ENCODE data around the gene MTMR12. TPM values are rescaled to one million over a fixed set of nuclear protein-coding genes. Genes with fewer than 3 reads are reported as not detected.

The MTMR12 gene
- total RNA-seq, 1 experiment from 2014 or later = 16.0 TPM

DNA sequence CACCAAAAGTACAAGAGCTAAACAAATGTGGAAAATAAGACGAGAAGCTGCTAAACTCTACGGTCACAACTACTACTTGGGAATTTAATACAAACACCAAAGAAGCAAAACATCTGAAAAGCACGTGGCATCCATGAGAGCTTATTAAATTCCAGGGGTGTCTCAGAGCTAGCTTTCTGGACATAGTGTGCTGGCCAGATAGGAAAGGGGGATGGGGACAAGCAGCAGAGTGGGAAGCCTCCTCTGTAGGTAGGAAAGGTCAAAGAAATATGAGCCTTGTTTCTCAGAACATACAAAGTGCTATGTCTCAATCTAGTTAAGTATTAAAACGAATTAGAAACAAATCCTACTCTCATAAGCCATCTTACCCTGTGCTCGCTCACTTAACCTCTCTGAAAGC is 87.3 kb downstream of the MTMR12 start:
- TF ChIP-seq EZH2phosphoT487 (IDR thresholded peaks at IDR 0.05; ENCODE audit: borderline replicate concordance, low read length) (no peak), EZH2 (IDR thresholded peaks at IDR 0.05; ENCODE audit: low read length, unreplicated experiment) (no peak)
- TF ChIP-seq, protein P1, sequence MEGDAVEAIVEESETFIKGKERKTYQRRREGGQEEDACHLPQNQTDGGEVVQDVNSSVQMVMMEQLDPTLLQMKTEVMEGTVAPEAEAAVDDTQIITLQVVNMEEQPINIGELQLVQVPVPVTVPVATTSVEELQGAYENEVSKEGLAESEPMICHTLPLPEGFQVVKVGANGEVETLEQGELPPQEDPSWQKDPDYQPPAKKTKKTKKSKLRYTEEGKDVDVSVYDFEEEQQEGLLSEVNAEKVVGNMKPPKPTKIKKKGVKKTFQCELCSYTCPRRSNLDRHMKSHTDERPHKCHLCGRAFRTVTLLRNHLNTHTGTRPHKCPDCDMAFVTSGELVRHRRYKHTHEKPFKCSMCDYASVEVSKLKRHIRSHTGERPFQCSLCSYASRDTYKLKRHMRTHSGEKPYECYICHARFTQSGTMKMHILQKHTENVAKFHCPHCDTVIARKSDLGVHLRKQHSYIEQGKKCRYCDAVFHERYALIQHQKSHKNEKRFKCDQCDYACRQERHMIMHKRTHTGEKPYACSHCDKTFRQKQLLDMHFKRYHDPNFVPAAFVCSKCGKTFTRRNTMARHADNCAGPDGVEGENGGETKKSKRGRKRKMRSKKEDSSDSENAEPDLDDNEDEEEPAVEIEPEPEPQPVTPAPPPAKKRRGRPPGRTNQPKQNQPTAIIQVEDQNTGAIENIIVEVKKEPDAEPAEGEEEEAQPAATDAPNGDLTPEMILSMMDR (conservative IDR thresholded peaks at IDR 0.05; ENCODE audit: low read depth, low read length) = no peak
- DNase-seq (no peak), ATAC-seq (no peak)
- Histone ChIP-seq H3K4me2 (ENCODE audit: low read length) (no peak overlapping the region), H2AFZ (ENCODE audit: low read length) (no peak overlapping the region), H3K4me1 (ENCODE audit: insufficient read depth, low read length) (no peaks in the 10 kb centered on the region), H3K36me3 (ENCODE audit: low read depth, low read length) (peaks cover 3% of the 10 kb centered on the region; the same call in 1 of the 2 replicates), H3K27me3 (ENCODE audit: low read length) (no peaks in the 10 kb centered on the region), H3K27ac (ENCODE audit: low read length) (no peak overlapping the region), H3K9me3 (ENCODE audit: low read length) (no peaks in the 10 kb centered on the region), H3K79me2 (ENCODE audit: low read length) (no peaks in the 10 kb centered on the region), H3K4me3 (ENCODE audit: low read length) (no peak overlapping the region), H3K9me2 (replicated peaks; ENCODE audit: low read length) (no peaks in the 10 kb centered on the region), H3F3A (ENCODE audit: low read length, unreplicated experiment) (no peaks in the 10 kb centered on the region), H4K20me1 (ENCODE audit: low read length) (no peaks in the 10 kb centered on the region), H3K9ac (ENCODE audit: low read length) (no peak overlapping the region)
- POLR2A ChIA-PET (ENCODE audit: unreplicated experiment) = no interaction called here
- intact Hi-C loops (cut with micrococcal nuclease) = no loop called here
- BruUV-seq (replicated peaks) = no TSS peak
- CTCF ChIA-PET = no interaction called here

DNA sequence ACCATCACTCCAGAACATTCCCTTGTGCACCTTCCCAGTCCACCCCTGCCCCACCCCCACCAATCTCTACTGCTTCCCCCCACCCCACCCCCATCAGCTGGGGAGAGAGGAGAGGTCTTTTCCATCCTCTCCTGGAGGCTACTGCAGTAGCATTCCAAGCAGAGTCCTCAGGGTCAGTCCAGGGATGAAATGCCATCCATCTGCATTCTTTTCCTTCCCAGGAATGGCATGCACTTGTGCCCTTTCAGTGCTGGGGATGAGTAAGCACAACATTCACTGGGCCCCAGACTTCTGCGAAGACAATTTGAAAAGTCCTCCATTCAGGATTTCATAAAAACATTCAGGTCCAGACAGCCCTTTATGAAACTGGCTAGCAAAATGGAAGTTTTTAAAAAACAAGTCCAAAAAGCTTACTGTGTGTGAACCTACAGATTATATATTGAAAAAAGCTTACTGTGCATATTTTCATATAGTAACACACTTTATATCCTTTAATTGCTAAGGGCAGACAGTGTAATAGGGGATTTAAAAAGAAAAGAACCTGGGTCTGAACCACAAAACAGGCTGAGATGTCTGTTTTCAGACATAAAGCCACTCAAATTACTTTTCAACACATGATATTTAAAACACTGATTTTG is 88.6 kb downstream of the MTMR12 start:
- no peak overlapping the region for H3K27ac ChIP-seq (ENCODE audit: low read length)
- H2AFZ ChIP-seq (ENCODE audit: low read length) = no peak overlapping the region
- POLR2A ChIA-PET (ENCODE audit: unreplicated experiment) = no interaction called here
- no TSS peak for BruUV-seq (replicated peaks)
- intact Hi-C loops (cut with micrococcal nuclease) = no loop called here
- TF ChIP-seq EZH2 (IDR thresholded peaks at IDR 0.05; ENCODE audit: low read length, unreplicated experiment) (no peak), EZH2phosphoT487 (IDR thresholded peaks at IDR 0.05; ENCODE audit: borderline replicate concordance, low read length) (no peak)
- TF ChIP-seq, protein P1 (conservative IDR thresholded peaks at IDR 0.05; ENCODE audit: low read depth, low read length) = no peak
- no peak overlapping the region for H3K4me3 ChIP-seq (ENCODE audit: low read length)
- H3K79me2 ChIP-seq (ENCODE audit: low read length) = no peaks in the 10 kb centered on the region
- H3F3A ChIP-seq (ENCODE audit: low read length, unreplicated experiment) = no peaks in the 10 kb centered on the region
- CTCF ChIA-PET = no interaction called here
- no peaks in the 10 kb centered on the region for H3K9me3 ChIP-seq (ENCODE audit: low read length)
- DNase-seq (peak; percentile 58), ATAC-seq (peak; percentile 49)
- no peaks in the 10 kb centered on the region for H3K4me1 ChIP-seq (ENCODE audit: insufficient read depth, low read length)
- H3K36me3 ChIP-seq (ENCODE audit: low read depth, low read length) = no peaks in the 10 kb centered on the region; the same call in 1 of the 2 replicates
- H3K4me2 ChIP-seq (ENCODE audit: low read length) = no peak overlapping the region
- no peak overlapping the region for H3K9ac ChIP-seq (ENCODE audit: low read length)
- H4K20me1 ChIP-seq (ENCODE audit: low read length) = no peaks in the 10 kb centered on the region
- no peaks in the 10 kb centered on the region for H3K9me2 ChIP-seq (replicated peaks; ENCODE audit: low read length)
- H3K27me3 ChIP-seq (ENCODE audit: low read length) = no peaks in the 10 kb centered on the region

DNA sequence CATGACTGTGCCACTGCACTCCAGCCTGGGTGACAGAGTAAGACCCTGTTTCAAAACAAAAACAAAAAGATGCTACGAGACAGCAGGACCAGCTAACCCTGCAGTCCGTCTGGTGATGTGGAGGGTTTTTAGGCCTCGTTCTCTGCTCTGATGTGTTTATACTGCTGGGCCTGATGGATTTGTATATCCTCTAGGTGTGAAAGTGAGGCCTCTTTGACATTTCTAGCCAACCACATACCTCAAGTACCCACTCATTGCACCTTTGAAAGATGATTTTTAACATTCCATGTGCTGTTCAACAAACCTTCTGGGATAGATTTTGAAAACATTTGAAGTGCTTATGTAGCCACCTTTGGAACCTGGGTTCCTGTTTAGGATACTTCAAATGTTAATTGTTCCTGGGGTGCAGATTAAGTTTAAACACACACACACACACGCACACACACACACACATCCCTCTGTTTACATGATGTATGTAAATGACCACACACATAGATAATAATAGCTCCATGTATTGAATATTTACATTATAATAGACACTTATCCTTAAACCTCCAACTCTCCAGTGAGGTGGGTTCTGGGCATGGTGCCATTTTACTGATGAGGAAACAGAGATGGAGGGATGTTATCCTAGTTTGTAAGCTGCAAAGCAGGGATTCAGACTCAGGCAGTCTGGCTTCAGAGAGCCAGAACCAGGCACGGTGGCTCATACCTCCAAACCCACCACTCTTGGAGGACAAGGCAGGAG is 89.8 kb downstream of the MTMR12 start:
- BruUV-seq (replicated peaks) = no TSS peak
- H3K9me2 ChIP-seq (replicated peaks; ENCODE audit: low read length) = no peaks in the 10 kb centered on the region
- H3K27ac ChIP-seq (ENCODE audit: low read length) = no peak overlapping the region
- no peaks in the 10 kb centered on the region; the same call in 1 of the 2 replicates for H3K36me3 ChIP-seq (ENCODE audit: low read depth, low read length)
- no peaks in the 10 kb centered on the region for H3K79me2 ChIP-seq (ENCODE audit: low read length)
- no peaks in the 10 kb centered on the region for H3K27me3 ChIP-seq (ENCODE audit: low read length)
- H2AFZ ChIP-seq (ENCODE audit: low read length) = no peak overlapping the region
- no peak overlapping the region for H3K4me3 ChIP-seq (ENCODE audit: low read length)
- POLR2A ChIA-PET (ENCODE audit: unreplicated experiment) = no interaction called here
- TF ChIP-seq EZH2 (IDR thresholded peaks at IDR 0.05; ENCODE audit: low read length, unreplicated experiment) = no peak
- TF ChIP-seq EZH2phosphoT487 (IDR thresholded peaks at IDR 0.05; ENCODE audit: borderline replicate concordance, low read length) = no peak
- ATAC-seq (no peak), DNase-seq (no peak)
- no peaks in the 10 kb centered on the region for H3K9me3 ChIP-seq (ENCODE audit: low read length)
- H3F3A ChIP-seq (ENCODE audit: low read length, unreplicated experiment) = no peaks in the 10 kb centered on the region
- CTCF ChIA-PET = no interaction called here
- H3K9ac ChIP-seq (ENCODE audit: low read length) = no peak overlapping the region
- intact Hi-C loops (cut with micrococcal nuclease) = no loop called here
- no peak overlapping the region for H3K4me2 ChIP-seq (ENCODE audit: low read length)
- no peaks in the 10 kb centered on the region for H4K20me1 ChIP-seq (ENCODE audit: low read length)
- no peaks in the 10 kb centered on the region for H3K4me1 ChIP-seq (ENCODE audit: insufficient read depth, low read length)

Data from PC-3 (cell line).